ENCODE results near the gene DLAT.

DNA sequence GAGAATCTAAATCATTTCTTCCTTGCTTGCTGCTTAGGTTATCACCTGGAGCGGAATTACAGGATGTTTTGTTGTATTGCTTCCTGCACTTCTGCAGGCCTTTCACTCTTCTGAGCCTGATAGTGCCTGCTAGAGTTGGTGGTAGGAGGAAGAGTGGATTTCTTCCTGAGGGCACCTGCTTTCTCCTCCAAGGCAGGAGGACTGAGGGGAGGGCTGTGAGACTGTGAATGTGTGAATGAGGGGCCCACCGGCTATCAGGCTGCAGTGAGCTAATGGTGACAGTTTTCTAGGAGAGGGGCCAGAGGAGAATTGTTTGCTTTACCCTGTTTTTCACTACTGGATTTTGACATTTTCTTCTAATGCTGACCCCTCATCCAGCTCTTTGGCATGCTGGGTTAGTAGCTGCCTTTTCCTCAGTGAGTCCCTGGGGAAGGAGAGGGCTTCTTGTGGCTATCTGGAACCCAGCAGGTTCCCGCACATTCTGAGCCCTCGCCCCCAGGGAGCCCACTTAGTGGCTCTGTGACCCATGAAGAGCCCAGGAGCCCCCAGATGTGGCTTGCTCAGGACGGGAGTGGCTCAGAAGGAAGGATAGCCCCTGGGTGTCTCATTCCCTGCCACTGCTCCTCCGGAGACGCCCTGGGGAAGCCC lies 49.0 kb upstream of the DLAT start:
- no peak for TF ChIP-seq EZH2 (IDR thresholded peaks at IDR 0.05; ENCODE audit: insufficient read depth, low read length)
- TF ChIP-seq, protein P1, sequence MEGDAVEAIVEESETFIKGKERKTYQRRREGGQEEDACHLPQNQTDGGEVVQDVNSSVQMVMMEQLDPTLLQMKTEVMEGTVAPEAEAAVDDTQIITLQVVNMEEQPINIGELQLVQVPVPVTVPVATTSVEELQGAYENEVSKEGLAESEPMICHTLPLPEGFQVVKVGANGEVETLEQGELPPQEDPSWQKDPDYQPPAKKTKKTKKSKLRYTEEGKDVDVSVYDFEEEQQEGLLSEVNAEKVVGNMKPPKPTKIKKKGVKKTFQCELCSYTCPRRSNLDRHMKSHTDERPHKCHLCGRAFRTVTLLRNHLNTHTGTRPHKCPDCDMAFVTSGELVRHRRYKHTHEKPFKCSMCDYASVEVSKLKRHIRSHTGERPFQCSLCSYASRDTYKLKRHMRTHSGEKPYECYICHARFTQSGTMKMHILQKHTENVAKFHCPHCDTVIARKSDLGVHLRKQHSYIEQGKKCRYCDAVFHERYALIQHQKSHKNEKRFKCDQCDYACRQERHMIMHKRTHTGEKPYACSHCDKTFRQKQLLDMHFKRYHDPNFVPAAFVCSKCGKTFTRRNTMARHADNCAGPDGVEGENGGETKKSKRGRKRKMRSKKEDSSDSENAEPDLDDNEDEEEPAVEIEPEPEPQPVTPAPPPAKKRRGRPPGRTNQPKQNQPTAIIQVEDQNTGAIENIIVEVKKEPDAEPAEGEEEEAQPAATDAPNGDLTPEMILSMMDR (IDR thresholded peaks at IDR 0.05; ENCODE audit: insufficient read depth, low read depth, low read length), result no peak

All from astrocyte (in vitro differentiated cells and primary cell).